Heart left ventricle (tissue), 16 donors: Measurements from ENCODE around the gene SPATC1L. TPM values are rescaled to one million over a fixed set of nuclear protein-coding genes. Genes with fewer than 3 reads are reported as not detected.
"Not testable (repeated sequence)": the region's sequence is repeated elsewhere in the genome, so short reads cannot be mapped to it uniquely, and the experiment has no call there.

Source experiments
- ATAC-seq, 4 donors: fragments of 200-7000 bp; cut with Tn5 transposase; one replicate each; pipeline ENCODE4 v1.9.1; 2020 to 2022; ENCODE audit warnings: moderate library complexity in 4 of 4, mild to moderate bottlenecking in 3 of 4, moderate number of reproducible peaks in 1 of 4
- DNase-seq, 5 donors: peaks; one replicate each; pipeline ENCODE4 v3.0.0-alpha.2; 2020
- H3K27ac ChIP-seq, 12 donors: fragments of 200-600 bp; sonication (generic) in 4 of 12; one replicate each; pipeline versions ENCODE4 v1.5.0 to v1.8.0; 2016 to 2022; ENCODE audit warnings: mild to moderate bottlenecking in 2 of 12
- H3K27me3 ChIP-seq, 9 donors: fragments of 200-600 bp; sonication (generic) in 2 of 9; one replicate each; pipeline versions ENCODE4 v1.5.1 to v1.8.0; 2016 to 2022; ENCODE audit warnings: mild to moderate bottlenecking in 3 of 9
- H3K36me3 ChIP-seq, 9 donors: fragments of 200-600 bp; sonication (generic) in 2 of 9; one replicate each; pipeline versions ENCODE4 v1.5.0 to v1.8.0; 2018 to 2022; ENCODE audit warnings: mild to moderate bottlenecking in 2 of 9
- H3K4me1 ChIP-seq, 12 donors: fragments of 200-600 bp; sonication (generic) in 4 of 12; one replicate each; pipeline versions ENCODE4 v1.5.0 to v1.8.0; 2016 to 2022; ENCODE audit warnings: mild to moderate bottlenecking in 3 of 12
- H3K4me3 ChIP-seq, 12 donors: fragments of 200-600 bp; sonication (generic) in 4 of 12; one replicate each; pipeline versions ENCODE4 v1.5.0 to v1.8.0; 2017 to 2022; ENCODE audit warnings: mild to moderate bottlenecking in 9 of 12, moderate library complexity in 4 of 12
- H3K9me3 ChIP-seq, 12 donors: fragments of 200-600 bp; sonication (generic) in 4 of 12; one replicate each; pipeline versions ENCODE4 v1.5.0 to v1.8.0; 2016 to 2022; ENCODE audit warnings: mild to moderate bottlenecking in 1 of 12
- POLR2A ChIP-seq, 2 donors: fragments of 450-650 bp; IDR thresholded peaks; one replicate each; pipeline ENCODE4 v1.6.1; 2017; ENCODE audit warnings: antibody characterized with exemption in 2 of 2, mild to moderate bottlenecking in 2 of 2, moderate library complexity in 2 of 2
- WGBS, 4 donors: extraction: QIAGEN DNeasy Blood & Tissue Kit in 2 of 4; methylation state at CpG; one replicate each; pipeline versions ENCODE4 v1.1.5 to v1.1.7; 2013 to 2018; 5-methylcytosine and 5-hydroxymethylcytosine counted together
- intact Hi-C, 10 donors: fragments of 100-400 bp; cut with DNase I; formaldehyde crosslinking; loops; one replicate each; pipeline versions ENCODE4 v1.11.1 to v1.14.2; 2022
- polyA plus RNA-seq, 2 donors: library from polyadenylated mRNA; stranded (reverse); fragments of 200-250 nt; gene quantifications; one replicate each; pipeline ENCODE4 v1.2.3, GENCODE V29; 2013
- total RNA-seq, 9 donors: library from RNA; depleted of rRNA in 2 of 9; stranded (reverse); fragments of >200 nt in 2 of 9; fragmentation: NEBNext Ultra II Directional in 3 of 9; extraction: Animal tissue kit (Norgen Biotek cat#: 25700) in 3 of 9; gene quantifications; one replicate each; pipeline versions ENCODE4 v1.1.0 to v1.2.4, GENCODE V29; 2016 to 2023
- TF ChIP-seq, protein P1 (sequence below), 12 donors: fragments of 200-600 bp; sonication (generic) in 4 of 12; IDR thresholded peaks; one replicate each; pipeline versions ENCODE4 v1.5.0 to v1.8.0; 2018 to 2022; ENCODE audit warnings: antibody characterized with exemption in 12 of 12, mild to moderate bottlenecking in 5 of 12
- donor health status: ischemic (EF 13 %, LVEDD 7.1; RV severe dilation, severe dysfunction).
- donor health status: healthy with polysubstance abuse.
- donor health status: DM: no; HTN: yes; CAD: no.
- donor health status: DM: no; HTN: no; CAD: no.
- donor health status: ischemic (EF 25% LVEDD 6.9; RV normal size, moderate dysfunction).
- donor health status: ischemic (EF 25% LVEDD 5.7; RV mildly dilated, moderate dysfunction).
- donor health status: healthy.
- donor health status: DM: yes; HTN: yes; CAD: no.
- donor health status: ischemic (EF 35%, LVEDD 5.7; RV mildly dilated, moderate dysfunction).
- donor health status: nonischemic (EF 11% LVEDD 7.7; RV severe dilation, severe dysfunction).
- donor health status: DM: yes; HTN: yes; CAD: no.
- donor health status: PGD.
- donor health status: ischemic (EF 29% LVEDD 5.4; RV normal size, mild dysfunction).
- donor health status: nonischemic (EF 23%, LVEDD 6.1; RV moderate dilation, normal function).

Gene SPATC1L
- total and polyA plus RNA-seq, 11 donors = 4.9 to 16.8 (median 10.6) TPM

DNA sequence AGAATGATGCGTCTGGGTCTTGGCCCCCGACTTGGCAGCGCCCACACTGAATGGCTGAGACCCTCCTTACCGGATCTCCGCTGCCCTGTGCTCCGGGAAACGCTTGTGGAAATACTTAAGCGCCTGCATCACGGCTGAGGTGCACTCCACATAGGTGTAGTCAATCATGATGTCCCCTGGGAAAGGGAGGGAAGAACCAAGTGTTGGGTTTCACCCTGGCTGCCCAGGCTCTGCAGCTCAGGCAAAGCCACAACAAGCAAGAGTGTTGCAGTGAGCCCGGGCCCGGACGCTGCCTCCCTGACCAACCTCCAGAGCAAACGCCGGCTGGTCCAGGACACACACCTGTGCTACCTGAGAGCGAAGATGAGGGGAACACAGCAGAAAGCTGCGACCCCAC lies 21.5 kb upstream of the SPATC1L start:
- peaks cover 0 to 82% (median 76%) of the 10 kb centered on the region in 9 donors for H3K36me3 ChIP-seq
- H3K4me3 ChIP-seq = no peak overlapping the region
- H3K27ac ChIP-seq = no peak overlapping the region
- intact Hi-C loops = no loop called here
- DNase-seq (peak in 1 of 5 donors; percentile 52), ATAC-seq (no peak)
- no peaks in the 10 kb centered on the region for H3K27me3 ChIP-seq
- no peak for TF ChIP-seq POLR2A (IDR thresholded peaks at IDR 0.05)
- TF ChIP-seq, protein P1, sequence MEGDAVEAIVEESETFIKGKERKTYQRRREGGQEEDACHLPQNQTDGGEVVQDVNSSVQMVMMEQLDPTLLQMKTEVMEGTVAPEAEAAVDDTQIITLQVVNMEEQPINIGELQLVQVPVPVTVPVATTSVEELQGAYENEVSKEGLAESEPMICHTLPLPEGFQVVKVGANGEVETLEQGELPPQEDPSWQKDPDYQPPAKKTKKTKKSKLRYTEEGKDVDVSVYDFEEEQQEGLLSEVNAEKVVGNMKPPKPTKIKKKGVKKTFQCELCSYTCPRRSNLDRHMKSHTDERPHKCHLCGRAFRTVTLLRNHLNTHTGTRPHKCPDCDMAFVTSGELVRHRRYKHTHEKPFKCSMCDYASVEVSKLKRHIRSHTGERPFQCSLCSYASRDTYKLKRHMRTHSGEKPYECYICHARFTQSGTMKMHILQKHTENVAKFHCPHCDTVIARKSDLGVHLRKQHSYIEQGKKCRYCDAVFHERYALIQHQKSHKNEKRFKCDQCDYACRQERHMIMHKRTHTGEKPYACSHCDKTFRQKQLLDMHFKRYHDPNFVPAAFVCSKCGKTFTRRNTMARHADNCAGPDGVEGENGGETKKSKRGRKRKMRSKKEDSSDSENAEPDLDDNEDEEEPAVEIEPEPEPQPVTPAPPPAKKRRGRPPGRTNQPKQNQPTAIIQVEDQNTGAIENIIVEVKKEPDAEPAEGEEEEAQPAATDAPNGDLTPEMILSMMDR (IDR thresholded peaks at IDR 0.05) = no peak
- H3K4me1 ChIP-seq = peaks cover 0 to 8% (median 0%) of the 10 kb centered on the region in 12 donors
- no peaks in the 10 kb centered on the region for H3K9me3 ChIP-seq
- WGBS, 4 donors = 94 to 96% (median 95%) methylated on average over 10 to 16 of the region's 16 CpGs

- H3K4me3 ChIP-seq = no peak overlapping the region
- no peak for TF ChIP-seq POLR2A (IDR thresholded peaks at IDR 0.05)
- TF ChIP-seq, protein P1 (IDR thresholded peaks at IDR 0.05) = no peak
- 90 to 93% (median 92%) methylated on average over 18 of the region's 18 CpGs for WGBS, 4 donors
- DNase-seq = peak in 1 of 5 donors; percentile 42
- ATAC-seq = no peak
- H3K27ac ChIP-seq = no peak overlapping the region
- H3K4me1 ChIP-seq = peaks cover 0 to 8% (median 0%) of the 10 kb centered on the region in 12 donors
- no peaks in the 10 kb centered on the region for H3K27me3 ChIP-seq
- peaks cover 0 to 83% (median 78%) of the 10 kb centered on the region in 9 donors for H3K36me3 ChIP-seq
- intact Hi-C loops = no loop called here
- no peaks in the 10 kb centered on the region for H3K9me3 ChIP-seq
These were observed 20.9 kb upstream of the SPATC1L start for GRCh38 chr21:46205166-46205565.

DNA sequence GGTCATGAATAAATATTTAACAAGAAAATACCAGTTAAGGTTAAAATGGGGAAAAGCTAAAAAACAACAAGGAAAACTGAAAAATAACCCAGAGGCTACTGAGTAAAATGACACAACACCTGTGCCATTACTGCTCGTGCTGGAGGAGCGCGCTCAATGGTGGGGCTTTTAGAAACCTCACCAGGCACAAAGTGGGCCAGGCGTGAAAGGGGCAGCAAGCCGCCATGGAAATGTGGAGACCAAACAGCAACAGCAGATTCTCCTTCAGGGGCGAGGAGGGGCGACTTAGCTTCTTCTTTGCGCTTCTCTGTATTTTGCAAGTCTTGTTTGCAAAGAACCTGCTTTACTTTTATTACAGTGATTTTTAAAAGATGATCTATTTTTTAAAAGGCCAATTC lies 18.9 kb upstream of the SPATC1L start:
- H3K4me1 ChIP-seq = peaks cover 0 to 8% (median 0%) of the 10 kb centered on the region in 12 donors
- 93 to 98% (median 96%) methylated on average over 8 of the region's 8 CpGs for WGBS, 4 donors
- no peaks in the 10 kb centered on the region for H3K9me3 ChIP-seq
- H3K4me3 ChIP-seq = no peak overlapping the region
- DNase-seq (no peak), ATAC-seq (no peak)
- no peak for TF ChIP-seq POLR2A (IDR thresholded peaks at IDR 0.05)
- TF ChIP-seq, protein P1 (IDR thresholded peaks at IDR 0.05) = no peak
- intact Hi-C loops = no loop called here
- peak overlapping the region in 11 of 12 donors; percentile 3 to 83 (median 64) for H3K27ac ChIP-seq
- H3K27me3 ChIP-seq = no peaks in the 10 kb centered on the region
- H3K36me3 ChIP-seq = peaks cover 0 to 84% (median 72%) of the 10 kb centered on the region in 9 donors

- H3K4me3 ChIP-seq = no peak overlapping the region
- H3K4me1 ChIP-seq = peaks cover 0 to 8% (median 0%) of the 10 kb centered on the region in 12 donors
- H3K27ac ChIP-seq = peak overlapping the region; percentile 3 to 83 (median 64)
- H3K27me3 ChIP-seq = no peaks in the 10 kb centered on the region
- DNase-seq (peak in 1 of 5 donors; percentile 63), ATAC-seq (peak in 3 of 4 donors; percentile 26 to 85 (median 60))
- TF ChIP-seq, protein P1 (IDR thresholded peaks at IDR 0.05) = no peak
- TF ChIP-seq POLR2A (IDR thresholded peaks at IDR 0.05) = peak in 1 of 2 donors; percentile 23
- intact Hi-C loops = no loop called here
- no peaks in the 10 kb centered on the region for H3K9me3 ChIP-seq
- peaks cover 0 to 84% (median 69%) of the 10 kb centered on the region in 9 donors for H3K36me3 ChIP-seq
- WGBS, 4 donors = 70 to 78% (median 72%) methylated on average over 6 of the region's 6 CpGs
These were observed 18.4 kb upstream of the SPATC1L start for GRCh38 chr21:46202592-46203202.

DNA sequence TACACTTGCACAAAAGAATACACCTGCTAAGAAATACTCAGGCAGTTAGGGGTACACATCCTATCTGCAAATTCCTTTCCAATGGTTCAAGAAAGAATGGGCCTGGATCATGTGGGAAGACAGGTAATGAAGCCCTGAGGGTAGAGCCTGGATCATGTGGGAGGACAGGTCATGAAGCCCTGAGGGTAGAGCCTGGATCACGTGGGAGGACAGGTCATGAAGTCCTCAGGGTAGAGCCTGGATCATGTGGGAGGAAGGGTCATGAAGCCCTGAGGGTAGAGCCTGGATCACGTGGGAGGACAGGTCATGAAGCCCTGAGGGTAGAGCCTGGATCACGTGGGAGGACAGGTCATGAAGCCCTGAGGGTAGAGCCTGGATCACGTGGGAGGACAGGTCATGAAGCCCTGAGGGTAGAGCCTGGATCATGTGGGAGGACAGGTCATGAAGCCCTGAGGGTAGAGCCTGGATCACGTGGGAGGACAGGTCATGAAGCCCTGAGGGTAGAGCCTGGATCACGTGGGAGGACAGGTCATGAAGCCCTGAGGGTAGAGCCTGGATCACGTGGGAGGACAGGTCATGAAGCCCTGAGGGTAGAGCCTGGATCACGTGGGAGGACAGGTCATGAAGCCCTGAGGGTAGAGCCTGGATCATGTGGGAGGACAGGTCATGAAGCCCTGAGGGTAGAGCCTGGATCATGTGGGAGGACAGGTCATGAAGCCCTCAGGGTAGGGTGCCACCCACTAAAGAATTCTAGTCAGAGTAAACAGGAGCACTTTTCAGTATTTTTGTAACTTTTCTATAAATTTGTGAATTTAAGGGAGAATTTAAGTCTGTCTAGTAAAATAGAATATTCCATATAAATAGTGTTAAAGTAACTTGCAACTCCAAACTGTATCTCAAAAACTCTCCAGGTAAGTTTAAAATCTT lies 16.9 kb upstream of the SPATC1L start:
- ATAC-seq, H3K9me3 ChIP-seq, H3K4me1 ChIP-seq, H3K4me3 ChIP-seq, H3K27ac ChIP-seq, H3K27me3 ChIP-seq, intact Hi-C loops, DNase-seq: not testable (repeated sequence)
- 81 to 94% (median 91%) methylated on average over 1 to 3 of the region's 8 CpGs for WGBS, 4 donors
- peaks cover 0 to 83% (median 71%) of the 10 kb centered on the region in 9 donors for H3K36me3 ChIP-seq
